Activated B cell treated with CpG ODN at 0.5 μM for 24 hours (primary cell): ENCODE data around the gene KRIT1. TPM values are rescaled to one million over a fixed set of nuclear protein-coding genes. Genes with fewer than 3 reads are reported as not detected.
"Not testable (repeated sequence)": the region's sequence is repeated elsewhere in the genome, so short reads cannot be mapped to it uniquely, and the experiment has no call there.

Source experiments
- ATAC-seq: fragments of 200-7000 bp; cut with Tn5 transposase; one replicate; pipeline ENCODE4 v1.10.0; 2021; ENCODE audit warnings: low read depth, mild to moderate bottlenecking, moderate library complexity
- CTCF ChIA-PET: fragments of 350-600 bp; sonication (Branson Sonifier 250); formaldehyde crosslinking; loops from one replicate; lab custom pipeline; 2021; ENCODE audit warnings: antibody characterized with exemption; lab: Charles Lee
- POLR2A ChIA-PET: fragments of 350-600 bp; sonication (Branson Sonifier 250); formaldehyde crosslinking; loops from one replicate; lab custom pipeline; 2021; ENCODE audit warnings: antibody characterized with exemption; lab: Charles Lee
- DNase-seq: peaks from one replicate; pipeline ENCODE4 v3.0.0; 2022
- H3K27ac Mint-ChIP-seq: one replicate; pipeline ENCODE4 v1.8.0; 2020; ENCODE audit warnings: mixed read lengths
- H3K27me3 Mint-ChIP-seq: one replicate; pipeline ENCODE4 v1.8.0; 2021; ENCODE audit warnings: mixed read lengths
- H3K36me3 Mint-ChIP-seq: one replicate; pipeline ENCODE4 v1.8.0; 2021; ENCODE audit warnings: low read depth, mixed read lengths
- H3K4me1 Mint-ChIP-seq: one replicate; pipeline ENCODE4 v1.8.0; 2021; ENCODE audit warnings: mixed read lengths
- H3K4me3 Mint-ChIP-seq: one replicate; pipeline ENCODE4 v1.8.0; 2020; ENCODE audit warnings: mild to moderate bottlenecking, mixed read lengths
- H3K9me3 Mint-ChIP-seq: one replicate; pipeline ENCODE4 v1.8.0; 2020; ENCODE audit warnings: mixed read lengths
- intact Hi-C: fragments of 100-400 bp; cut with micrococcal nuclease; formaldehyde crosslinking; loops from one replicate; pipeline ENCODE4 v1.15.1; 2024
- total RNA-seq: library from RNA; stranded (reverse); gene quantifications from 2 replicates; pipeline ENCODE4 v1.2.3, GENCODE V29; 2022
- TF ChIP-seq, protein P1 (sequence below): fragments of 200-600 bp; IDR thresholded peaks from one replicate; pipeline ENCODE4 v1.8.0; 2022; ENCODE audit warnings: antibody characterized with exemption, mild to moderate bottlenecking

Gene KRIT1
- total RNA-seq, 1 donor from 2014 or later, result 61.1 TPM

DNA sequence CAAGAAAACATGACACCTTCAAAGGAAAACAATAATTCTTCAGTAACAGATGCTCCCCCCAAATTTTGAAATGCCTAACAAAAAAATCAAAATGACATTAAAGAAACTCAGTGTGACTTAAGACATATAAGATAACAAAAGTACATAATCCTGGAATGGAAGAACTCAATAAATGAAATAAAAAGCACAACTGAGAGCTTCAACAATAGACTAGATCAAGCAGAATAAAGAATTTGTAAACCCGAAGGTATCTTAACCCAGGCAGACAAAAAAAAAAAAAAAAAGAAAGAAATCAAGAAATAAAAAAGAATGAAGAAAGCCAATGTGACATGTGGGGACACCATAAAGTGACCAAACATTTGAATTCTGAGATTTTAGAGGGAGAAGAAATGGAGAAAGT lies 39.0 kb downstream of the KRIT1 start:
- DNase-seq (no peak), ATAC-seq (no peak)
- H3K9me3 Mint-ChIP-seq, result peaks cover 14% of the 10 kb centered on the region
- no peaks in the 10 kb centered on the region for H3K4me1 Mint-ChIP-seq
- no peaks in the 10 kb centered on the region for H3K27me3 Mint-ChIP-seq
- ChIA-PET CTCF (no interaction called here), POLR2A (no interaction called here)
- TF ChIP-seq, protein P1, sequence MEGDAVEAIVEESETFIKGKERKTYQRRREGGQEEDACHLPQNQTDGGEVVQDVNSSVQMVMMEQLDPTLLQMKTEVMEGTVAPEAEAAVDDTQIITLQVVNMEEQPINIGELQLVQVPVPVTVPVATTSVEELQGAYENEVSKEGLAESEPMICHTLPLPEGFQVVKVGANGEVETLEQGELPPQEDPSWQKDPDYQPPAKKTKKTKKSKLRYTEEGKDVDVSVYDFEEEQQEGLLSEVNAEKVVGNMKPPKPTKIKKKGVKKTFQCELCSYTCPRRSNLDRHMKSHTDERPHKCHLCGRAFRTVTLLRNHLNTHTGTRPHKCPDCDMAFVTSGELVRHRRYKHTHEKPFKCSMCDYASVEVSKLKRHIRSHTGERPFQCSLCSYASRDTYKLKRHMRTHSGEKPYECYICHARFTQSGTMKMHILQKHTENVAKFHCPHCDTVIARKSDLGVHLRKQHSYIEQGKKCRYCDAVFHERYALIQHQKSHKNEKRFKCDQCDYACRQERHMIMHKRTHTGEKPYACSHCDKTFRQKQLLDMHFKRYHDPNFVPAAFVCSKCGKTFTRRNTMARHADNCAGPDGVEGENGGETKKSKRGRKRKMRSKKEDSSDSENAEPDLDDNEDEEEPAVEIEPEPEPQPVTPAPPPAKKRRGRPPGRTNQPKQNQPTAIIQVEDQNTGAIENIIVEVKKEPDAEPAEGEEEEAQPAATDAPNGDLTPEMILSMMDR, result no peak
- intact Hi-C loops, result no loop called here
- no peak overlapping the region for H3K4me3 Mint-ChIP-seq
- peaks cover 86% of the 10 kb centered on the region for H3K36me3 Mint-ChIP-seq
- H3K27ac Mint-ChIP-seq, result no peak overlapping the region

DNA sequence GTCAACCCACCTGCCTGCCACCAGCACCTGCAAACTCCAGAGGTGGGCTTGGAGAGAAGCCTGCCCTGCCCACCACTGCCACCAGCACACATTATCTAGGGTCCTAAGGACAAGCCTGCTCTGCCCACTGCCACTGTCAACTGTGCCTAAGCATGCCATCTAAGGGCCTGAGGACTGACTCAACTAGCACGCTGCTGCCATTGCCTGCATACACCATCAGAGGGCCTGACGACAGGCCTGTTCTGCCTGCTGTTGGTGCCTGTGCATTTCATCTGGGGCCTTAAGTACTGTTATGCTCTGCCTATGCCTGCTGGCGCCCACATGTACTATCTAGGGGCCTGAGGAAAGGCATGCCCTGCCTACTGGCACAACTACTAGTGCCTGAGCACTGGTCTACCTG lies 39.7 kb downstream of the KRIT1 start:
- H3K36me3 Mint-ChIP-seq, result peaks cover 85% of the 10 kb centered on the region
- no peak for DNase-seq
- TF ChIP-seq, protein P1, result no peak
- H3K27ac Mint-ChIP-seq, result no peak overlapping the region
- H3K4me1 Mint-ChIP-seq, result no peaks in the 10 kb centered on the region
- POLR2A ChIA-PET, result no interaction called here
- CTCF ChIA-PET, result no interaction called here
- no peak overlapping the region for H3K4me3 Mint-ChIP-seq
- H3K27me3 Mint-ChIP-seq, result no peaks in the 10 kb centered on the region
- ATAC-seq, result no peak
- H3K9me3 Mint-ChIP-seq, result peaks cover 14% of the 10 kb centered on the region
- intact Hi-C loops, result no loop called here

DNA sequence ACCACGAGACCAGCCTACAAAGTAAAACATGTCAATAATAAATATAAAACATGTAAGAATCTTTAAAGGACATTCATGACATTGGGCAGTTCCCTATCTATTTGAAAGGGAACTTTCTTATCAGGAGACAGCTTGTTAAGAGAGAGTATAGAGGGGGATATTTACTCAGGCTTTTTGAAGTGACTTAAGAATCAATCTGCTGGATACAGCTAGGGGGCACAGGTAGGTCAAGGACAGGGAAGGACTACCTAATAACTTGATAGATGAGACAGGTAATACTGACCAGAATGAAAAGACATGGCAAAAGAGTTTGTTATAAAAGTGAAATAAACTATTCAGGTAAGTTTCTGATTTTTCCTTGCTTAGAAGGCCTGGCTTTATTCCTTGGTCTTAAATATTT lies 44.9 kb downstream of the KRIT1 start:
- no peaks in the 10 kb centered on the region for H3K27me3 Mint-ChIP-seq
- no peak overlapping the region for H3K4me3 Mint-ChIP-seq
- intact Hi-C loops, result no loop called here
- H3K27ac Mint-ChIP-seq, result no peak overlapping the region
- H3K9me3 Mint-ChIP-seq, result no peaks in the 10 kb centered on the region
- TF ChIP-seq, protein P1, result no peak
- no peak for DNase-seq
- POLR2A ChIA-PET, result no interaction called here
- H3K4me1 Mint-ChIP-seq, result no peaks in the 10 kb centered on the region
- H3K36me3 Mint-ChIP-seq, result peaks cover 60% of the 10 kb centered on the region
- no peak for ATAC-seq
- CTCF ChIA-PET, result no interaction called here

DNA sequence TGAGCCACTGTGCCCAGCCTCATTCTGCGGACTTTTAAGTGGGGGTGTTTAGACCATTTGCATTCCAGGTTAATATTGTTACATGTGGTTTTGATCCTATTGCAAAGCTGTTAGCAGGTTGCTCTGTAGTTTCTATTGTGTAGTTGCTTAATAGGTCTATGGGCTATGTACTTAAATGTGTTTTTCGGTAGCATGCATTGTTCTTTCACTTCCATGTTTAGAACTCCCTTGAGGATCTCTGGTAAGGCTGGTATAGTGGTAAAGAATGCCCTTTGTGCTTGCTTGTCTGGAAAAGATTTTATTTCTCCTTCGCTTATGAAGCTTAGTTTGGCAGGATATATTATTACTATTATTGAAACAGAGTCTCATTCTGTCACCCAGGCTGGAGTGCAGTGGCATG lies 53.4 kb downstream of the KRIT1 start:
- ChIA-PET POLR2A (no interaction called here), CTCF (no interaction called here)
- H3K36me3 Mint-ChIP-seq, result peaks cover 17% of the 10 kb centered on the region
- no peaks in the 10 kb centered on the region for H3K27me3 Mint-ChIP-seq
- no peak overlapping the region for H3K27ac Mint-ChIP-seq
- no peak overlapping the region for H3K4me3 Mint-ChIP-seq
- H3K9me3 Mint-ChIP-seq, result peaks cover 8% of the 10 kb centered on the region
- H3K4me1 Mint-ChIP-seq, result peaks cover 9% of the 10 kb centered on the region
- no peak for DNase-seq
- TF ChIP-seq, protein P1, result no peak
- intact Hi-C loops, result no loop called here
- no peak for ATAC-seq

DNA sequence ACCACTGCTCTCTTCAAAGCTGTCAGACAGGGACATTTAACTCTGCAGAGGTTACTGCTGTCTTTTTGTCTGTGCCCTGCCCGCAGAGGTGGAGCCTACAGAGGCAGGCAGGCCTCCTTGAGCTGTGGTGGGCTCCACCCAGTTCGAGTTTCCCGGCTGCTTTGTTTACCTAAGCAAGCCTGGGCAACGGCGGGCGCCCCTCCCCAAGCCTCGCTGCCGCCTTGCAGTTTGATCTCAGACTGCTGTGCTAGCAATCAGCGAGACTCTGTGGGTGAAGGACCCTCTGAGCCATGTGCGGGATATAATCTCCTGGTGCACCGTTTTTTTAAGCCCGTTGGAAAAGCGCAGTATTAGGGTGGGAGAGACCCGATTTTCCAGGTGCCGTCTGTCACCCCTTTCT lies 56.5 kb downstream of the KRIT1 start:
- ATAC-seq, POLR2A ChIA-PET, H3K27me3 Mint-ChIP-seq, DNase-seq, H3K4me1 Mint-ChIP-seq, H3K36me3 Mint-ChIP-seq, H3K4me3 Mint-ChIP-seq, H3K27ac Mint-ChIP-seq, intact Hi-C loops, CTCF ChIA-PET, H3K9me3 Mint-ChIP-seq: not testable (repeated sequence)

DNA sequence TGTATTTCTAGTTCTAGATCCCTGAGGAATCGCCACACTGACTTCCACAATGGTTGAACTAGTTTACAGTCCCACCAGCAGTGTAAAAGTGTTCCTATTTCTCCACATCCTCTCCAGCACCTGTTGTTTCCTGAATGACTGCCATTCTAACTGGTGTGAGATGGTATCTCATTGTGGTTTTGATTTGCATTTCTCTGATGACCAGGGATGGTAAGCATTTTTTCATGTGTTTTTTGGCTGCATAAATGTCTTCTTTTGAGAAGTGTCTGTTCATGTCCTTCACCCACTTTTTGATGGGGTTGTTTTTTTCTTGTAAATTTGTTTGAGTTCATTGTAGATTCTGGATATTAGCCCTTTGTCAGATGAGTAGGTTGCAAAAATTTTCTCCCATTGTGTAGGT lies 61.4 kb downstream of the KRIT1 start:
- H3K27ac Mint-ChIP-seq, DNase-seq, ATAC-seq, H3K36me3 Mint-ChIP-seq, POLR2A ChIA-PET, H3K27me3 Mint-ChIP-seq, H3K4me1 Mint-ChIP-seq, H3K9me3 Mint-ChIP-seq, H3K4me3 Mint-ChIP-seq, intact Hi-C loops, CTCF ChIA-PET: not testable (repeated sequence)
